HG03095 (cell line): ENCODE measurements around the gene MAP3K4.
A peak's percentile ranks its signal among the peaks of the same experiment; 100 is the strongest.
"Not testable (repeated sequence)": the region's sequence is repeated elsewhere in the genome, so short reads cannot be mapped to it uniquely, and the experiment has no call there.

Experiments
- ATAC-seq: cut with Tn5 transposase; IDR thresholded peaks from one replicate; pipeline ENCODE4 v1.9.1; 2021; ENCODE audit warnings: moderate library complexity; ENCODE audit not compliant: unreplicated experiment

Gene MAP3K4

DNA sequence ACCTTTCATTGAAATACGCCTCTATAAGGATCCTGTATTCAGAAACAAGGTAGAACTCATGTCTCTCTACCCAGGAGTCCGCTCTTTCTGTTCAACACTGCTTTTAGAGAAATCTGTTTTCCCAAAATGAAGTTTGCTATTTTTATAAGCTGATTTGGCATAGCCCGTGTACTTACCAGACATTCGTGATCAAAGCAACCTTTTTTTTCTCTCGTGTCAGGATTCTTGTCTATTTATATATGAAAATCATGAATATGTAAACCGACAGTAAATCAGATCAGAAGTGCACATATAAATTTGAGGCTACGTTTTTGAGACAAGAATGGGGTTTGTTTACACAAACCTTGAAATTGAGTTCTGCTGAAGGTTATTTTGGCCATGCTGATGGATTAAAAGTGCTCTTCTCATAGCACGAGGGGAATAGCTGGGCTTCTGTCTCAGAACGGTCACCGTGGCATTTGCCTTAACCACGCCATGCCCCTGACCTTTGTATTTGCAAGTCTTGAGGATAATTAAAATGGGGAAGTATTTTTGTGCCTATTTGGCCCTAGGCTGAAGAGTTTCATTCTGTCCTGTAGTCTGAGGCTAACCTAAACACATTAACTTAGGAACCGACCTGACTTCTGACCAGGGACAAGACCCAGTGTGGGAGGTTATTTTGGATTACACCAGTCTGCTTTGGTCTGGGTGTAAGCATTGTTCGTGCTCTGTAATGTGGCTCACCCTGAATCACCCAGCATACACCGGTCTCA, 118.6 kb downstream of the MAP3K4 start:
- ATAC-seq, result no peak

- no peak for ATAC-seq
Measured at GRCh38 chr6:161111261-161111660, 119.7 kb downstream of the MAP3K4 start.

- peak; percentile 52 for ATAC-seq
Measured at GRCh38 chr6:161115468-161115867, 123.9 kb downstream of the MAP3K4 start.

GRCh38 chr6:161116554-161116953, 125.0 kb downstream of the MAP3K4 start:
- ATAC-seq, result no peak

- ATAC-seq, result no peak
Measured at GRCh38 chr6:161117308-161117707, 125.7 kb downstream of the MAP3K4 start.

DNA sequence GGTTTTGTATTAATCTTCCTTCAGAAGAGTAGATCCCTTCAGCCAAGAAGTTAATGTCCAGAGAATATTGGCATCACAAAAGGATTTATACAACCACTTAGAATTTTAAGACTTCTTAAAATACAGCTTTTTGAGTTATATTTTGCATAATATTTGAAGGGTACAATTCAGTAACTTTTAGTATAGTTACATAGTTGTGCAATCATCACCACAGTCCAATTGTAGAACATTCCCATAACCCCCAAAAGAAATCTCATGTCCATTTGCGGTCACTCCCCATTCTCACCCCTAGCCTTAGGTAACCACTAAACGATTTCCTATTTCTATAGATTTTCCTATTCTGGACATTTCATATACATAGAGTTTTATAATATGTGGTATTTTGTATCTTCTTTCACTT, 126.4 kb downstream of the MAP3K4 start:
- no peak for ATAC-seq

DNA sequence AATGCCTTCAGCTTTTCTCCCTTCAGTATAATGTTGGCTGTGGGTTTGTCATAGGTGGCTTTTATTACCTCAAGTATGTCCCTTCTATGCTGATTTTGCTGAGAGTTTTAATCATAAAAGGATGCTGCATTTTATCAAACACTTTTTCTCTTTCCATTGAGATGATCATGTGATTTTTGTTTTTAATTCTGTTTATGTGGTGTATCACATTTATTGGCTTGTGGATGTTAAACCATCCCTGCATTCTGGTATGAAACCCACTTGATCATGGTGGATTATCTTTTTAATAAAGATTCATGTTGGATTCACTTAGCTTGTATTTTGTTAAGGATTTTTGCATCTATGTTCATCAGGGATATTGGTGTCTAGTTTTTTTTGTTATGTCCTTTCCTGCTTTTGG, 131.8 kb downstream of the MAP3K4 start:
- ATAC-seq, result not testable (repeated sequence)

GRCh38 chr6:161125591-161125990, 134.0 kb downstream of the MAP3K4 start:
- no peak for ATAC-seq

- ATAC-seq, result no peak
Measured at GRCh38 chr6:161127071-161127740, 135.6 kb downstream of the MAP3K4 start.

GRCh38 chr6:161128230-161128629, 136.7 kb downstream of the MAP3K4 start:
- no peak for ATAC-seq

DNA sequence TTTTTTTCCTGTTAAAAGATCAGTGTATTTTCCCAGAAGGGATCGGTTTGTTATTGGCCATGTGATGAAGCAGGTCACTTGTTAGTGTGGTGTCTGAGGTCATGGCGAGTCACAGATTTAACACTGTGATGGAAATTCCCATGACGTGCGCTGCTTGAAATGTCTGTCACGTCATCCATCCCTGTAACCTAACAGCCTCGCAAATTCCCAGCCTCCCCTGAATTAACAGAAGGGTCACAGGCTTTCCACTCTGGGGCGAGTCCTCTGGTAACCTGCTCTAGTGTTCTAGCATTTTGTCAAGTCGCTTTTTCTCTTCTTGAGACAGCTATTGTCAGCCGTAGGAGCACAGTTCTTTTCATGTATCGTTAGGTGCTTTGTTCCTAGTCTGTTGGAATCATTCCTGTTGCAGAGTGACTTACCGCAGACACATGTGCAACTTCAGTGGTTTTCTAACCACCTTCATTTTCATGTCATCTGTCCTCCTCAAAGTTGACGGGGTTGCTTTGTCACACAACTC, 137.2 kb downstream of the MAP3K4 start:
- ATAC-seq, result no peak

DNA sequence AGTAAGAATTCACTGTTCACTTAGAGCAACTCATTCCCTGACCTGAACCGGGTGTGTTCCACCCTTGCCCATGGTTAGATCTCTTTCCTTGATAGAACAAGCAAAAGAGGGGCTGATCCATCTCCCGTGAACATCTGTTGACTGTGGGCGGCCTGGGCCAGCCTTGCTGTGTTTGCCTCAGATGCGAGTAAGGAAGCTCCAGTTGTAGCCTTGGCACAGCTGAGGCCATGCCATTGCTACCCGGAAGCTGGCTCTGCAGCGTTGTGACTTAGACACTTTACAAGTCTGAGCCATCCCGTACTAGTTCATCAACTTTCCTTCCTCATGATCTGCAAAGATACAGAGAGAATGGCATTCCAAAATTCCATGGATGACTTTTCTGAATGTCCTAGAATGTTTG, 139.0 kb downstream of the MAP3K4 start:
- no peak for ATAC-seq

DNA sequence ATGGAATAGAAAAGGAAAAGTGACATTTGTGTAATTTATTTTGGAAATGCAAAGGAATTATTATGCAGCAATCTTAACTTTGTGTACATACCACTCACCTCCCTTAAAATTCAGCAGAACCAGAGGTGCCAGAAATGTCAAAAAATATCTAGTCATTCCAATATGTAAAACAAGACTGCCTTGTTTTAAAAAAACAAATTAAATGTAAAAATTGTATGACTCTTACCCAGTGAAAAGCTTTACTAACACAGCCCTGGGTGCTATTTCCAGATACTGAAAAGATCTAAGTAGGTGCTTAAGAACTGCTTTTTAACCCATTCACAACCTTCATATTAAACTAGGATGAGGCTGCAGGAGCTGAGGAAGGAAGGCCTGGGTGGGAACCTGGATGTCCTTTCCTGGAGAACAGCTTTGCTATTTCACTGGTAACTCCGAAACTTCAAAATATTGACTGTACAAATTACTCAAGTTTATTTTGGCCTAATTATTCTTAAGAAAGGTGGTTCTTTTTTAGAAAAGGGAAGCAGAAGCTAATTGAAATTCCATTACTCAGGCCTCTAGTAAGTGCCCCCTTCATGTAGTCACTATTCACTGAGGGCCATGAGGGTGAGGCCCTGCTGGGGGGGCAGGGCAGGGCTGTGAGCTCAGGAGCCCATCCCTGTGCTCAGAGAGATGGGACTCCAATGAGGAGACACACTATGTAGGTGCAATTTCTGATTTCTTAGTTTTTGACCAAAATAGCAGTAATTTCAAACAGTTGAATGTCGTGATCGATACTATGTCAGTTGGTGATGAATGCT, 139.6 kb downstream of the MAP3K4 start:
- no peak for ATAC-seq

DNA sequence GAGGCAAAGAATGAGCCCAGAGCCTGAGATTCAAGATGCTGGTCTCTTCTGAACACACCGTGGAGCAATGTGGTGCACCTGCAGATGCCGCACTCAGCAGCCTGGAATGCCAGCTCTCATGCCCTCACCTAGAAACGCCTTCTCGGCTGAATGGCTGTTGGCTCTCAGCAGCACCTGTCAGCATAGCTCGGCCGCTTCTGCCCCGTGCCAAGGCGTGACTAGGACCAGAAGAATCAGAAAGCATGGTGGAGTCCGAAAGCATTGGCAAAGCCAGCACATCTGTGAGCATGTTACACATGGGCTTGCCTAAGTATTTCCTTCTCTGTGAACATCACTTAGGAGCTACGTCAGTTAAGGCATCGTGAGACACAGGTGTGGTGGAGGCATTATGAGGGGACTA, 140.8 kb downstream of the MAP3K4 start:
- no peak for ATAC-seq

DNA sequence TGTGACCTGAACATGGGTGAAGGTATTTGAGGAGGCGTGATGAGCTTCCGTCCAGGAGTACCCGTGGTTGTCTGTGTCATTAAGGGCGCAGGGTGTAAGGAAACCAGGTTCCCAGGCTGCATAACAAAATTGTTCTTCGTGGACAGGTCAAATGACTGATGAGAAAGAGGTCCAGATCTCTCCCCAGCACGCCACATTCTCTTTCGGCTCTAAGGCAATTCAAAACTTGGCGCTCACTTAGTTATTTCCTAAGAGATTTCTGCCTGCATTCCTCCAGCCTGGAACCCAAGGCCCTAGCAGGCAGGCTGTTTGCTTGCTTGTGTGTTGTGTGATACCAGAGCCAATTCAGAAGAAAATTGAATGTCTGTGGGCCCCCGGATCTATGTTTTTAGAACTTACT, 142.4 kb downstream of the MAP3K4 start:
- ATAC-seq, result no peak

GRCh38 chr6:161134550-161135298, 143.2 kb downstream of the MAP3K4 start:
- ATAC-seq, result no peak

GRCh38 chr6:161135695-161136591, 144.4 kb downstream of the MAP3K4 start:
- no peak for ATAC-seq

DNA sequence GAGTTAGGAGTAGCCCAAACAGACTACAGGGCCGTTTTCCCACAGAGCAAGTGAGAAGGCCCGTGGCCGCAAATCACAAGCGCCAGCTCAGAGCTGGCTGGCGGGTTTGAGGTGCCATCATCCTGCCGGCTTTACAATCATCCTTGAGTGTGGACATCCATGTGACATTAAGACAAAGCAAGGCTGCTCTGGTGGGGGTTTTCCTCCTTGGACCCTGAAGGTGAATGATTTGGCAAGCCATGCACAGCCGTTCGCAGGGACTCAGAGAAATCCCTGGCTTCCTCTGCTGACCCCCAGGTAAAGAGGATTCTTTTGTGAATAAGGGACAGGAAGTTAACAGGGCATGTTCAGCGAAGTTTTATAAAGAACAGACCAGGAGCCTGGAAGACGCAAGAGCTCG, 145.1 kb downstream of the MAP3K4 start:
- no peak for ATAC-seq

DNA sequence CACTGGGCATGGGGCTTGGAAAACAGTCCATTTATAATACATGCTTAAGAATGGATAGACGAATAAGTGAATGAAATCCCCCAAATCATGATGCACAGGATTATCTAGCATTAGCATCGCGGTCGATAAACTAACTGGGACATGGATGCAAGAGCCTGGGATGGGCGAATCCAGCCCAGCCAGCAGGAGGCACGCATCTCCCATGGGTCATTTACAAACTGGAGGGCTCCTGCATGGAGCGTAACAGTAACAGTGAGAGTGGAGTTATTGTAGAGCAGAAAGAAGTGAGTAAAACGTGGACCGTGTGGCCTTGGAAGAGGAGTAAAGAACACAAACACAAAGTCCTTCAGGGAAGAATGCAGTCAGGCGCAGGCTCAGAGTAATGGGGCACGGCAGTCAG, 145.8 kb downstream of the MAP3K4 start:
- no peak for ATAC-seq
